Activated CD4-positive, alpha-beta T cell treated with anti-CD3 and anti-CD28 coated beads, Interleukin-2, Interleukin-6, amounts not matched to agents 100 ng/mL and 50 ng/mL, durations not matched to agents 16 hours and 8 hours (primary cell): ENCODE data around the gene RAPGEF3.

ENCODE experiments used
- DNase-seq: peaks from one replicate; pipeline ENCODE4 v3.0.0-alpha.2; 2020

Gene RAPGEF3

GRCh38 chr12:47755655-47756562 lies 2.8 kb downstream of the RAPGEF3 start:
- peak; percentile 63 for DNase-seq

GRCh38 chr12:47754881-47755280 lies 3.8 kb downstream of the RAPGEF3 start:
- DNase-seq: no peak

GRCh38 chr12:47754126-47754525 lies 4.6 kb downstream of the RAPGEF3 start:
- DNase-seq: no peak

- DNase-seq: no peak
Observed at GRCh38 chr12:47753021-47754001, 5.4 kb downstream of the RAPGEF3 start.

GRCh38 chr12:47752552-47752951 lies 6.1 kb downstream of the RAPGEF3 start:
- DNase-seq: no peak

- DNase-seq: no peak
Observed at GRCh38 chr12:47752121-47752520, 6.6 kb downstream of the RAPGEF3 start.

GRCh38 chr12:47751561-47751960 lies 7.1 kb downstream of the RAPGEF3 start:
- DNase-seq: no peak

GRCh38 chr12:47750916-47751470 lies 7.7 kb downstream of the RAPGEF3 start:
- no peak for DNase-seq

GRCh38 chr12:47750229-47750798 lies 8.4 kb downstream of the RAPGEF3 start:
- no peak for DNase-seq

GRCh38 chr12:47748899-47749298 lies 9.8 kb downstream of the RAPGEF3 start:
- no peak for DNase-seq

GRCh38 chr12:47748507-47748828 lies 10.2 kb downstream of the RAPGEF3 start:
- no peak for DNase-seq

- no peak for DNase-seq
Observed at GRCh38 chr12:47747596-47748506, 10.8 kb downstream of the RAPGEF3 start.

GRCh38 chr12:47747126-47747525 lies 11.6 kb downstream of the RAPGEF3 start:
- no peak for DNase-seq

GRCh38 chr12:47746523-47746922 lies 12.2 kb downstream of the RAPGEF3 start:
- no peak for DNase-seq

- DNase-seq: no peak
Observed at GRCh38 chr12:47746073-47746472, 12.6 kb downstream of the RAPGEF3 start.

GRCh38 chr12:47745485-47746041 lies 13.1 kb downstream of the RAPGEF3 start:
- no peak for DNase-seq

- DNase-seq: no peak
Observed at GRCh38 chr12:47744778-47745436, 13.8 kb downstream of the RAPGEF3 start.

GRCh38 chr12:47744005-47744651 lies 14.6 kb downstream of the RAPGEF3 start:
- peak; percentile 34 for DNase-seq

GRCh38 chr12:47743311-47743860 lies 15.3 kb downstream of the RAPGEF3 start:
- no peak for DNase-seq

GRCh38 chr12:47742253-47742825 lies 16.3 kb downstream of the RAPGEF3 start:
- DNase-seq: peak; percentile 83
